Ascending aorta (tissue), 2 donors: ENCODE measurements around the gene AGAP2. TPM values are rescaled to one million over a fixed set of nuclear protein-coding genes. Genes with fewer than 3 reads are reported as not detected.

Experiments
- DNase-seq, 2 donors: peaks; one replicate each; pipeline ENCODE4 v3.0.0-alpha.2; 2019; ENCODE audit warnings: low spot score in 2 of 2
- H3K27ac ChIP-seq, 2 donors: fragments of 200-600 bp; sonication (generic); one replicate each; pipeline ENCODE4 v1.5.1; 2016 to 2017; ENCODE audit warnings: mild to moderate bottlenecking in 1 of 2
- H3K27me3 ChIP-seq: fragments of 200-600 bp; sonication (generic); one replicate; pipeline ENCODE4 v1.5.1; 2017
- H3K36me3 ChIP-seq, 2 donors: fragments of 200-600 bp; sonication (generic); one replicate each; pipeline ENCODE4 v1.5.1; 2016
- H3K4me1 ChIP-seq, 2 donors: fragments of 200-600 bp; sonication (generic); one replicate each; pipeline ENCODE4 v1.5.1; 2016 to 2017; ENCODE audit warnings: mild to moderate bottlenecking in 1 of 2
- H3K4me3 ChIP-seq, 2 donors: fragments of 200-600 bp; sonication (generic); one replicate each; pipeline ENCODE4 v1.5.1; 2016 to 2017; ENCODE audit warnings: mild to moderate bottlenecking in 1 of 2
- H3K9me3 ChIP-seq, 2 donors: fragments of 200-600 bp; sonication (generic); one replicate each; pipeline ENCODE4 v1.5.1; 2016
- intact Hi-C: fragments of 100-400 bp; cut with DNase I; formaldehyde crosslinking; loops from one replicate; pipeline ENCODE4 v1.15.1; 2023
- total RNA-seq: library from RNA; depleted of rRNA; stranded (reverse); fragments of >200 nt; gene quantifications from one replicate; pipeline ENCODE4 v1.1.0, GENCODE V29; 2016
- TF ChIP-seq, protein P1 (sequence below), 3 experiments: fragments of 200-600 bp in 2 of 3; fragments of 450-650 bp in 1 of 3; sonication (generic) in 2 of 3; IDR thresholded peaks; one replicate each; pipeline ENCODE4 v1.5.1; 2016 to 2019; ENCODE audit warnings: antibody characterized with exemption in 3 of 3, mild to moderate bottlenecking in 1 of 3, moderate library complexity in 1 of 3

Gene AGAP2
- total RNA-seq, 1 donor from 2014 or later, result 11.5 TPM

DNA sequence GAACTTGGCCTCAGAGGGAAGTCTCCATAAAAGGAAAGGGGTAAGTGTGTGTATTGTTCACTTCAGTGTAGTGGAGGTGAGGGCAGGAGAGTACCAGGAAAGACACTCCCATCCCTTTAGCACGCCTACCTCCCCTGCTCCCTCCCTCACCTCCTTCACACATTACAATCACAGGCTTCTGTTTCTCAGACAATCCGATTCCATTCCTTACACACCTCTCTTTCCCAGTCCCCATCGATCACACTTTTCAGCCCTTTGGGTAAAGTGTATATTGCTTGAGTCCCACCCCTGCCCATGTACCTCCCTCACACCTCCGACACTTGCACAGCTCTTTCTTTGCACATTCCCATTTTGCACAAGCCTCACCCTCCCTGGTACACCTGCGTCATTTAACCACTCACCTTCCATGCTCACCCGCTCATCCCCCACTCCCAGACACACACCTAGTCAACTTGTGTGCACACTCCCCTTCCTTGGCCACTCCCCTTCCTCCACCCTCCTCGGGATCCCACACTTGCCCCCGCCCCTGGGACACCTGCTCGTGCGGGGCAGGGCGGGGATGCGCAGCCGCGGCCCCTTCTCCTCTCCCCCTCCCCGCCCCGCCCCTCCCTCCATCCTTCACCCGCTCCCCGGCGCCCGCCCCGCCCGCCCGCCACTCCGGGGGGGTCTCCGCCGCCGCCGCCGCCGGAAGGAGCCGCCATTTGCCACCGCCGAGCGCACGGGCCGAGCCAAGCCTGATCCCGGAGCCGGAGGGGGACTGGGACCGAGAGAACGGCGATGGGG, 16.1 kb upstream of the AGAP2 start, which contains the start of gene MARCHF9:
Gene MARCHF9, plus strand, starts transcription at position 693 of the 783 bp plus-strand sequence. CDS start 426 bp downstream, outside the sequence.
- Histone ChIP-seq H3K27ac (peak within 1 kb of the TSS in 1 of 2 donors; percentile 22), H3K27me3 (no peaks in the 10 kb centered on the region), H3K9me3 (no peaks in the 10 kb centered on the region), H3K4me3 (peak within 1 kb of the TSS; percentile 89 to 93), H3K36me3 (peaks cover 10 to 22% of the 10 kb centered on the region in 2 donors), H3K4me1 (peaks cover 2 to 17% of the 10 kb centered on the region in 2 donors)
- peak in 1 of 2 donors; percentile 80 for DNase-seq
- intact Hi-C loops, result loop anchor here (5.0 kb wide), 1 partner anchor 133 kb away; no protein-coding TSS in a partner anchor
- TF ChIP-seq, protein P1, sequence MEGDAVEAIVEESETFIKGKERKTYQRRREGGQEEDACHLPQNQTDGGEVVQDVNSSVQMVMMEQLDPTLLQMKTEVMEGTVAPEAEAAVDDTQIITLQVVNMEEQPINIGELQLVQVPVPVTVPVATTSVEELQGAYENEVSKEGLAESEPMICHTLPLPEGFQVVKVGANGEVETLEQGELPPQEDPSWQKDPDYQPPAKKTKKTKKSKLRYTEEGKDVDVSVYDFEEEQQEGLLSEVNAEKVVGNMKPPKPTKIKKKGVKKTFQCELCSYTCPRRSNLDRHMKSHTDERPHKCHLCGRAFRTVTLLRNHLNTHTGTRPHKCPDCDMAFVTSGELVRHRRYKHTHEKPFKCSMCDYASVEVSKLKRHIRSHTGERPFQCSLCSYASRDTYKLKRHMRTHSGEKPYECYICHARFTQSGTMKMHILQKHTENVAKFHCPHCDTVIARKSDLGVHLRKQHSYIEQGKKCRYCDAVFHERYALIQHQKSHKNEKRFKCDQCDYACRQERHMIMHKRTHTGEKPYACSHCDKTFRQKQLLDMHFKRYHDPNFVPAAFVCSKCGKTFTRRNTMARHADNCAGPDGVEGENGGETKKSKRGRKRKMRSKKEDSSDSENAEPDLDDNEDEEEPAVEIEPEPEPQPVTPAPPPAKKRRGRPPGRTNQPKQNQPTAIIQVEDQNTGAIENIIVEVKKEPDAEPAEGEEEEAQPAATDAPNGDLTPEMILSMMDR (IDR thresholded peaks at IDR 0.05), result no peak

DNA sequence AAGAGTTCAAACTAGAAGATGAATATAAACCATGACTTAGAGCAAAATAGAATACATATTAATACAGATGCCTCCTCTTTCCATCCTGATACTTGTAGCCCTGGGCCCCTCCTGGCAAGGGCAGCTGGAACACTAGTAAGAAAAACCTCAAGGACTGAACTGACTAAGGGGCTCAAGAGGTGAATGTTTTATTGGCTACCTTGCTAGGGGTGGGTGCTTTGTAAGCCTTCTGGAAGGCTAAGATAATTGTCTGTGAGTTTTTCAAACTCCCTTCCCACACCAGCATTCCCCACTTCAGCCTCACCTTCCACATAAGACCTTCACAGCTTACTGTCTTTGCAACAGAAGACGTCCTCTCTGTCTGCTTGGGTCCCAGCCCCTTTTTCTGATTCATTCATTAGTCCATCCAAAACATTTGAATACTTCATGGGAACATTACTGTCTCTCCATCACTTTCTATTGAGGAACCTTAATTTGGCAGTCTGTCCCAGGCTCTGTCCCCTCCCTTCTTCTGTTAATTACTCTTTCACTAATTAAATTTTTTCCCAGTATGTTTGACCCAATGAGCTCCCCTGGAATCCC, 15.3 kb upstream of the AGAP2 start:
- intact Hi-C loops, result loop anchor here (5.0 kb wide), 1 partner anchor 133 kb away; no protein-coding TSS in a partner anchor
- Histone ChIP-seq H3K4me1 (peaks cover 2 to 17% of the 10 kb centered on the region in 2 donors), H3K4me3 (peak overlapping the region in 1 of 2 donors; percentile 93), H3K27me3 (no peaks in the 10 kb centered on the region), H3K36me3 (peaks cover 11 to 27% of the 10 kb centered on the region in 2 donors), H3K27ac (no peak overlapping the region), H3K9me3 (no peaks in the 10 kb centered on the region)
- no peak for DNase-seq
- TF ChIP-seq, protein P1 (IDR thresholded peaks at IDR 0.05), result no peak

DNA sequence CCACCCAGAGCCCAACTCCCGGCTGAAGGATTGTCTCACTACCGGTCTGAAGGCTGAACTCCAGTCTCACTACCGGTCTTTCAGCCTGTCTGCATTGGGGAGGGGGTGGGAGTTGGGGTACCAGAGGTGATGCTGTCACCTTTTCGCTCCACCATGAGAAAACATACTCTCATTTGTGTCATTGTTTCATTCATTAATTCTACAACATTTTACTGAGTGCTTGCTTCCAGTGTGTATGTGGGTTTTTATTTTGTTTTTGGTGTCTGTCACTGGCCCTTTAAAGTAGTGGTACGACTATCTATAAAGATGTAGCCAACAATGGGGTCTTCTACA, 14.1 kb upstream of the AGAP2 start:
- H3K27me3 ChIP-seq, result no peaks in the 10 kb centered on the region
- H3K27ac ChIP-seq, result peak overlapping the region; percentile 29 to 53
- H3K4me1 ChIP-seq, result peaks cover 2 to 17% of the 10 kb centered on the region in 2 donors
- TF ChIP-seq, protein P1 (IDR thresholded peaks at IDR 0.05), result no peak
- H3K9me3 ChIP-seq, result no peaks in the 10 kb centered on the region
- intact Hi-C loops, result loop anchor here (1.0 to 5.0 kb wide), 3 partner anchors 8 to 135 kb away; no protein-coding TSS in a partner anchor
- peaks cover 13 to 27% of the 10 kb centered on the region in 2 donors for H3K36me3 ChIP-seq
- DNase-seq, result no peak
- peak overlapping the region; percentile 34 to 70 for H3K4me3 ChIP-seq

DNA sequence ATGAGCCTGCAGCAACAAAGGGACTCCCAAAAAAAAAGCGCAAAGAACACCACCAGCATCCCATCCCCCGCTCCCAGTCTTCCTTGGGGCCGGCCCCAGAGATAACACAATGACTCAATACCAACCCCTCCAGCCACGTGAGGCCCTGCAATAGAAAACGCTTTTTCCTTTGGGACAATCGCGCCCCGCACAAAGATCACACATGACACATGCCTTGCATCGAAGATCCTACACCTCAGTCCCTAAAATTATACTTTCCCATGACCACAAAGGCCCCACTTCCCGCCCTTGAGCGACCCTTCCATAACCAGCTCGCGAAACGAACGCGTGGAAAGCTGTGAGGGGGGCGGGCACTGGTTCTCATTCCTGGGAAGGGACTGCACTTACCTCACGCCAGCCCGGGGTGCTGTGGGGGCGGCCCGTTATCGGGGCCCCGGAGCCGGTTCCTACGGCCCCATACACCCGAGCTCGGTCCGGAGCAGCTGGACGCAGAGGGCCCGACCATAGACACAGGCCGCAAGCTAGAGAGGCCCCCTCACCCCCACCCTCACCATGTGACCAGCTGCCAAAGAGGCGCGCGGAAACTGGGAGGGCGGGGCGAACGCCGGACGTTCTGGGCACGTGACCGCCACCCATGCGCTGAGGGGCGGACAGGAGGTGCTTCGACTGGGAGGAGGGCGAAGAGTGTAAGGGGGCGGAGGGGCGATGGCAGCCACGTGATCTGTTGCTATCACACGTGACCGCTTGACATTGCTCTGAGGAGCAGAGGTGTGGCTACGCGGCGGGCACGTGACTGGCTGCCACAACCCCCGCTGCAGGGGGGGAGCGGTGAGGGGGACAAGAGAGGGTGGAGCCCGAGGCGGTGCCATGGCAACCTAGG, 13.5 kb upstream of the AGAP2 start, which contains the start of gene CDK4:
Gene CDK4, minus strand, starts transcription at position 523 of the 880 bp plus-strand sequence. CDS start 593 bp downstream, outside the sequence.
- peak within 1 kb of the TSS; percentile 70 to 77 for H3K4me3 ChIP-seq
- TF ChIP-seq, protein P1 (IDR thresholded peaks at IDR 0.05), result no peak
- intact Hi-C loops, result loop anchor here (1.0 to 5.0 kb wide), 3 partner anchors 8 to 135 kb away; no protein-coding TSS in a partner anchor
- peak within 1 kb of the TSS; percentile 89 for H3K27ac ChIP-seq
- H3K36me3 ChIP-seq, result peaks cover 20 to 33% of the 10 kb centered on the region in 2 donors
- peaks cover 2 to 17% of the 10 kb centered on the region in 2 donors for H3K4me1 ChIP-seq
- H3K9me3 ChIP-seq, result no peaks in the 10 kb centered on the region
- peak; percentile 99 to 100 for DNase-seq
- H3K27me3 ChIP-seq, result no peaks in the 10 kb centered on the region

DNA sequence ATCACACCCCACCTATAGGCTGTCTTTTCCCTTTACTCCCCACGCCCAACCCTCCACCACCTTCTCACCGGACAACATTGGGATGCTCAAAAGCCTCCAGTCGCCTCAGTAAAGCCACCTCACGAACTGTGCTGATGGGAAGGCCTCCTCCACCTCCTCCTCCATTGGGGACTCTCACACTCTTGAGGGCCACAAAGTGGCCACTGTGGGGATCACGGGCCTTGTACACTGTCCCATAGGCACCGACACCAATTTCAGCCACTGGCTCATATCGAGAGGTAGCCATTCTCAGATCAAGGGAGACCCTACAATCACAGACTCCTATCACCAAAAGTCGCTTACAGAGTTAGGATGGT, 12.9 kb upstream of the AGAP2 start:
- Histone ChIP-seq H3K27me3 (no peaks in the 10 kb centered on the region), H3K4me1 (peaks cover 2 to 17% of the 10 kb centered on the region in 2 donors), H3K27ac (peak overlapping the region; percentile 89), H3K9me3 (no peaks in the 10 kb centered on the region), H3K4me3 (peak overlapping the region; percentile 70 to 77), H3K36me3 (peaks cover 20 to 37% of the 10 kb centered on the region in 2 donors)
- TF ChIP-seq, protein P1 (IDR thresholded peaks at IDR 0.05), result no peak
- DNase-seq, result no peak
- intact Hi-C loops, result loop anchor here (5.0 kb wide), 1 partner anchor 136 kb away; no protein-coding TSS in a partner anchor
